ENCODE data around the gene MCF2L2.

DNA sequence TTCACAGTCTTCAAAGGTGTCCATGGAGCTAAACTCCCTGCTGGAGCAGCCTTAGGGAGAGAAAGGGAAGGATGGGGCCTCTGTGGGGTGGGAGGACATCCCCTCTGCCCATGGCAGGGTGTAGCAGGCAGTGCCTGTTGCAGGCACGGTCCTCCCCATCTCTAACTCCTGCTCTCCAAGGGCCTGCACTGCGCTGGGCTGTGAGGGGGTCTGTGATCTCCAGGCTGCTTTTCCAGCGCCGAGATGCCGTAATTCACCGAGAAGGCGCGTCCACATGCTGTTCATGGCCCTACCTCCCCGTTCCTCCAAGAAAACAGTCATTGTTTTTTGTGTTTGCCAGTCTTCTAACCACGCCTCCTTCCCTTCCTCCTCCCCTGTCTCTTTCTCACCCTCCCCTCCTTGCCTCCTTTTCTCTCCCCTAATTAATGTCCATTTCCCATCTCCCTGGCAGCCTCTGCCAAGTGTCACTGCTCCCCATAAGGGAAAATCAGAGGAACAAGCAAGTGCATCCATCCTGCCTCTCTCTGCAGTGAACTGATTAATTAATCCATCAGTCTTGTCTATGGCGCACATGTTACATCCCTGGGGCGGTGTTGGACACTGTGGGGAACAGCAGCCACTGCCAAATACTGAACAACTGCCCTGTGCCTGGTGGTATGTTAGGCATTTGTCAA, 248.2 kb downstream of the MCF2L2 start:
- TF ChIP-seq, protein P1, sequence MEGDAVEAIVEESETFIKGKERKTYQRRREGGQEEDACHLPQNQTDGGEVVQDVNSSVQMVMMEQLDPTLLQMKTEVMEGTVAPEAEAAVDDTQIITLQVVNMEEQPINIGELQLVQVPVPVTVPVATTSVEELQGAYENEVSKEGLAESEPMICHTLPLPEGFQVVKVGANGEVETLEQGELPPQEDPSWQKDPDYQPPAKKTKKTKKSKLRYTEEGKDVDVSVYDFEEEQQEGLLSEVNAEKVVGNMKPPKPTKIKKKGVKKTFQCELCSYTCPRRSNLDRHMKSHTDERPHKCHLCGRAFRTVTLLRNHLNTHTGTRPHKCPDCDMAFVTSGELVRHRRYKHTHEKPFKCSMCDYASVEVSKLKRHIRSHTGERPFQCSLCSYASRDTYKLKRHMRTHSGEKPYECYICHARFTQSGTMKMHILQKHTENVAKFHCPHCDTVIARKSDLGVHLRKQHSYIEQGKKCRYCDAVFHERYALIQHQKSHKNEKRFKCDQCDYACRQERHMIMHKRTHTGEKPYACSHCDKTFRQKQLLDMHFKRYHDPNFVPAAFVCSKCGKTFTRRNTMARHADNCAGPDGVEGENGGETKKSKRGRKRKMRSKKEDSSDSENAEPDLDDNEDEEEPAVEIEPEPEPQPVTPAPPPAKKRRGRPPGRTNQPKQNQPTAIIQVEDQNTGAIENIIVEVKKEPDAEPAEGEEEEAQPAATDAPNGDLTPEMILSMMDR (IDR thresholded peaks at IDR 0.05; ENCODE audit: low read depth, low read length), result no peak
- TF ChIP-seq POLR2A (IDR thresholded peaks at IDR 0.05; ENCODE audit: extremely low read depth, insufficient read length), result no peak

All from NB4 (cell line).